NB4 (cell line): Measurements from ENCODE around the gene ZCCHC24.
"Not testable (repeated sequence)": the region's sequence is repeated elsewhere in the genome, so short reads cannot be mapped to it uniquely, and the experiment has no call there.

Experiments
- CTCF ChIP-seq: IDR thresholded peaks from one replicate; pipeline ENCODE4 v1.5.1; 2012; ENCODE audit warnings: low read depth, low read length
- MAX ChIP-seq: IDR thresholded peaks from 2 replicates; pipeline ENCODE4 v1.6.1; 2011; ENCODE audit warnings: low read depth, low read length
- MYC ChIP-seq: IDR thresholded peaks from 2 replicates; pipeline ENCODE4 v1.6.1; 2011; ENCODE audit warnings: low read depth, low read length
- POLR2A ChIP-seq: IDR thresholded peaks from 2 replicates; pipeline ENCODE4 v1.6.1; 2011; ENCODE audit warnings: mild to moderate bottlenecking; ENCODE audit not compliant: insufficient read length; ENCODE audit errors: extremely low read depth

- TF ChIP-seq CTCF, POLR2A, MYC, MAX: not testable (repeated sequence)
These were observed 112.7 kb downstream of the ZCCHC24 start for GRCh38 chr10:79332610-79333315.
